AG04449 (cell line): Measurements from ENCODE around the gene POMGNT2.
"Not testable (repeated sequence)": the region's sequence is repeated elsewhere in the genome, so short reads cannot be mapped to it uniquely, and the experiment has no call there.

ENCODE experiments used
- CTCF ChIA-PET: fragments of 350-600 bp; formaldehyde crosslinking; extraction: SDS; loops from one replicate; lab custom pipeline; 2021; ENCODE audit warnings: antibody characterized with exemption; lab: Yijun Ruan, JAX
- POLR2A ChIA-PET: fragments of 400-600, 350-600 bp; formaldehyde crosslinking; extraction: SDS; loops from one replicate; lab custom pipeline; 2020; ENCODE audit warnings: antibody characterized with exemption, inconsistent platforms; lab: Yijun Ruan, JAX
- DNase-seq: peaks from one replicate; pipeline ENCODE4 v3.0.0-alpha.2; 2010; ENCODE audit warnings: low read depth, low spot score
- H3K4me3 ChIP-seq: 2 replicates; pipeline ENCODE4 v1.5.1; 2011; ENCODE audit warnings: low read depth, mild to moderate bottlenecking, control low read depth, low read length
- TF ChIP-seq, protein P1 (sequence below): IDR thresholded peaks from one replicate; pipeline ENCODE4 v1.5.1; 2011; ENCODE audit warnings: mild to moderate bottlenecking, moderate library complexity, low read length, control low read depth, inconsistent platforms; ENCODE audit not compliant: insufficient read depth; ENCODE audit errors: missing control alignments

The POMGNT2 gene

DNA sequence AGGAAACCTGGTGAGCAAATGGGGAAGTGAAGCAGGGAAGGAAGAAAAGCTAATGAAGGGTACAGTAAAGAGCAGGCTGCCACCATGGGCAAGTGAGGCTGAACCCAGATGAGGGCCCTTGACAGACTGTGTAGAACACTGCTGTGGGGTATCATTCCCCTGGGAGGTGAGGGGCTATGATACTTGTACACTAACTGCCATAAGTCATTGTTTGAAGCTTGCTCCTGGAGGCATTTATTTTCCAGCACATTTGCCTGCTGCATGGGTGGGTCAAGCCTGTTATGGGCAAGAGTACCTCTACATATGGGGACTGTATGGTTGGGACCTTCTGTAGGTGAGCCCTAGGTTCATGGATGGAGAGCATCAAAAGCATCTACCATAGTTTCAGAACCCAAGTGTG lies 57.4 kb downstream of the POMGNT2 start:
- DNase-seq, result no peak
- ChIA-PET POLR2A (no interaction called here), CTCF (no interaction called here)
- no peak overlapping the region for H3K4me3 ChIP-seq
- TF ChIP-seq, protein P1, sequence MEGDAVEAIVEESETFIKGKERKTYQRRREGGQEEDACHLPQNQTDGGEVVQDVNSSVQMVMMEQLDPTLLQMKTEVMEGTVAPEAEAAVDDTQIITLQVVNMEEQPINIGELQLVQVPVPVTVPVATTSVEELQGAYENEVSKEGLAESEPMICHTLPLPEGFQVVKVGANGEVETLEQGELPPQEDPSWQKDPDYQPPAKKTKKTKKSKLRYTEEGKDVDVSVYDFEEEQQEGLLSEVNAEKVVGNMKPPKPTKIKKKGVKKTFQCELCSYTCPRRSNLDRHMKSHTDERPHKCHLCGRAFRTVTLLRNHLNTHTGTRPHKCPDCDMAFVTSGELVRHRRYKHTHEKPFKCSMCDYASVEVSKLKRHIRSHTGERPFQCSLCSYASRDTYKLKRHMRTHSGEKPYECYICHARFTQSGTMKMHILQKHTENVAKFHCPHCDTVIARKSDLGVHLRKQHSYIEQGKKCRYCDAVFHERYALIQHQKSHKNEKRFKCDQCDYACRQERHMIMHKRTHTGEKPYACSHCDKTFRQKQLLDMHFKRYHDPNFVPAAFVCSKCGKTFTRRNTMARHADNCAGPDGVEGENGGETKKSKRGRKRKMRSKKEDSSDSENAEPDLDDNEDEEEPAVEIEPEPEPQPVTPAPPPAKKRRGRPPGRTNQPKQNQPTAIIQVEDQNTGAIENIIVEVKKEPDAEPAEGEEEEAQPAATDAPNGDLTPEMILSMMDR, result no peak

DNA sequence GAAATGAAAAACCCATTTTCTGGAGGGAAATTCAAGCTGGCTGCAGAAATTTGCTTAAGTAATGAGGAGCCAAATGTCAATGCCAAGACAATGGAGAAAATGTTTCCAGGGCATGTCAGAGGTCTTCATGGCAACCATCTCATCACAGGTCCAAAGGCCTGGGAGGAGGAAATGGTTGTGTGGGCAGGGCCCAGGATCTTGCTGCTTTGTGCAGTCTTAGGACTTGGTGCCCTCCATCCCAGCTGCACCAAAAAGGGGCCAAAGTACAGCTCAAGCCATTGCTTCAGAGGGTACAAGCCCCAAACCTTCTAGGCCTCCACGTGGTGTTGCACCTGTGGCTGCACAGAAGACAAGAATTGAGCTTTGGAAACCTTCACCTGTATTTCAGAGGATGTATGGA lies 59.3 kb downstream of the POMGNT2 start:
- ChIA-PET CTCF (no interaction called here), POLR2A (no interaction called here)
- no peak overlapping the region for H3K4me3 ChIP-seq
- no peak for DNase-seq
- TF ChIP-seq, protein P1, result no peak

DNA sequence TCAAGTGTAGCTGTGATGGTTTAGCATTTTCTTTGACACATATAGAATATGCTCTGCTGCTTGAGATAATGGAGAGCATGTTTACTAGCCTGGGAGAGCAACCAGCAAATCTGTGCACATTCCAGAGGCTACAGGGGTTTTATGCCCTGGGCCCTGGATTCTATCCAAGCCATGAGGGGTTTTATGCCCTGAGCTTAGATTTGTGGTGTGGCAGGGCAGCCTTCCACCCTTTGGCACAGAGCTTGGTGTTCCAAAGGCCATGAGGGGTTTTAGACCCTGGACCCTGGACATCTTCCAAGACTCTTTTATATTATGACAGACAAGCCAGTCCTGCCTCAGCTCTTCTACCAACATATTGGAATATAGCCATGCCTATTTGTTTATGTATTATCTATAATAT lies 60.8 kb downstream of the POMGNT2 start:
- DNase-seq, CTCF ChIA-PET, POLR2A ChIA-PET, H3K4me3 ChIP-seq: not testable (repeated sequence)

DNA sequence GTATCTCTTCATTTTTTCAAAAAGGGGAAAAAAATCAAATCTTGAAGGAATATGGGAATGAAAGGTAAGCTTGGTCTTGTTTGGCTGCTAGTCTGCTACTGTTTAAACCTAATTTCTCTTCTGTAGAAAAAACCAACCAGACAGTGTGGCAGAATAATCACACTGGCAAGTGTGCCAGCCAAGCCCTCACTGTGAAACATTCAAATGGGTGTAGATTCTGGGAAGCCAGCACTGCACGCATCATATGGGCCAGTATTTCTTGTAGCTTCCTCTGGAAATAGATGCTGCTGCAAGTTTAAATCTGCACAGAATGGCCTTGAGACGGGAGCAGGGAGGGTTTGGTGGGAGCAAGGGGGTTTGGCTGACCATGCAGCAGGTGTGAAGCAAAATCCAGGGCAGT lies 62.1 kb downstream of the POMGNT2 start:
- H3K4me3 ChIP-seq, result no peak overlapping the region
- ChIA-PET POLR2A (no interaction called here), CTCF (no interaction called here)
- TF ChIP-seq, protein P1, result no peak
- no peak for DNase-seq

DNA sequence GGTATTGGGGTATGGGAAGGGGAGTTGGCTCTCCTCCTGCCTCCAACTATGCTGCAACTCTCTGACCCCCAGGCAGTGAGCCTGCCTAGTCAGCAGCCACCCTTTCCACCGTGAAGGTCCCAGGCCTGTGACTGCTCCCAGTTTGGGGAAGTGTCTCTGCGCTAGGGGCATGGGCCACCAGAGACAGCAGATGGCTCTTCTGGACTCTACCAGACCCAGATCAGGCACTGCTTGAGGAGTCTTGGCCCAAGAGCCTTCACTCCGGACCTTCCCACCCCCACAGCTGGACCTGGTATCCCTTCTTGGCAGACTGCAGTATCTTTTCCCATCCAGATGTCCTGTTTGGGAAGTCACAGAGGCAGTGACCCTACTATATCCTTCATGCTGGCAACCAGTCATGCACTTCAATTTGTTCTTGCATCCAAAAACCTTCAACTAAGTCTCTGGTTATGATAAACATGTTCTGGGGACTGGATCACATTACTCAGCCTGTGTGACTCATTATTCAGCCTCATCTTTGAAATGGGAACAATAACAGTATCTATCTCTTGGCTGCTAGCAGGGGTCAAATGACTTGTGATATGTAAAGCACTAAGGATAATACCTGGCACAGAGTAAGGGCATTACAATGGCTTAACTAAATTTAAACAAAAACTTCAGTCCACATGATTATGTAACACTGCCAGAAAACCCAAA lies 62.7 kb downstream of the POMGNT2 start:
- ChIA-PET POLR2A (no interaction called here), CTCF (no interaction called here)
- no peak overlapping the region for H3K4me3 ChIP-seq
- no peak for DNase-seq
- TF ChIP-seq, protein P1, result no peak

DNA sequence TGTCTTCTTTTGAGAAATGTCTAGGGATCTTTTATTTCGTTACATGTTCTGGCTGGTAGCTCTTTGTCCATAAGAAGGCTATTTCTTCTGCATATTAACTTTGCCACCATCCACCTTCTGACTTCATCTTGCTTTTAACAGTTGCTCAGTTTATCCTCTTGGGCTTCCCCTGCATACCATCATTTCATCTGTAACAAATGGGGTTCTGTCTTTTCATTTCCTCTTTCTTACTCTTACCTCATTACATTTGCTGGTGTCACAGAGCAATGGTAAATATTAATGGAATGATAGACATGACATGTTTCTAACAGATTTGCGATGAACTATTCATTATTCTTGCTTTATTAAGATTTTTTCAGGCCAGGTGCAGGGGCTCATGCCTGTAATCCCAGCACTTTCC lies 64.4 kb downstream of the POMGNT2 start:
- TF ChIP-seq, protein P1, result no peak
- H3K4me3 ChIP-seq, result no peak overlapping the region
- no peak for DNase-seq
- POLR2A ChIA-PET, result no interaction called here
- CTCF ChIA-PET, result no interaction called here

DNA sequence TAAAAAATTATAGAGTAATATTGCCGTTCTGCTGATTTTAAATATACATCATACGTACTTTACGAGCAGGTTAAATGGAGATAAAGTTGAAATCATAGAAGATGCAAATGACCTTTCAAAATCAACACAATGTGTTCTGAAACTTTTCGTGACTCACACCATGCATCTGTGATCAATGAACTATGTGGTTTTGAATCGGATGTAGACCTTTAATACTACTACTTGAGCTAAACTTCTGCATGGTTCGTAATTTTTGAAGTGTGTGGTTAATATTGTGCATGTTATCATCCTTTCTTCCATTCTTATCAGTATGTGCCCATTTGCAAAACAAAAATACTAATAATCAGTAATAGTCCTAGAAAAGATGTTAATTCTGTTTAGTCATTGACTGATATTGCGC lies 67.9 kb downstream of the POMGNT2 start:
- CTCF ChIA-PET, result no interaction called here
- DNase-seq, result no peak
- no peak overlapping the region for H3K4me3 ChIP-seq
- TF ChIP-seq, protein P1, result no peak
- POLR2A ChIA-PET, result no interaction called here
